T-helper 1 cell treated with Interleukin-12 subunit alpha and Interleukin-12 subunit beta and Interleukin-4 antibody, amounts not matched to agents 30 ng/mL and 1 ng/mL, for 36 hours (primary cell): Measurements from ENCODE around the gene RASGRF1. TPM values are rescaled to one million over a fixed set of nuclear protein-coding genes. Genes with fewer than 3 reads are reported as not detected.

Source experiments
- intact Hi-C: fragments of 100-400 bp; cut with micrococcal nuclease; formaldehyde crosslinking; loops from one replicate; pipeline ENCODE4 v1.15.1; 2024
- total RNA-seq: library from RNA; stranded (reverse); gene quantifications from 2 replicates; pipeline ENCODE4 v1.2.3, GENCODE V29; 2022

RASGRF1 gene
- total RNA-seq, 1 donor from 2014 or later = 0.12 TPM

DNA sequence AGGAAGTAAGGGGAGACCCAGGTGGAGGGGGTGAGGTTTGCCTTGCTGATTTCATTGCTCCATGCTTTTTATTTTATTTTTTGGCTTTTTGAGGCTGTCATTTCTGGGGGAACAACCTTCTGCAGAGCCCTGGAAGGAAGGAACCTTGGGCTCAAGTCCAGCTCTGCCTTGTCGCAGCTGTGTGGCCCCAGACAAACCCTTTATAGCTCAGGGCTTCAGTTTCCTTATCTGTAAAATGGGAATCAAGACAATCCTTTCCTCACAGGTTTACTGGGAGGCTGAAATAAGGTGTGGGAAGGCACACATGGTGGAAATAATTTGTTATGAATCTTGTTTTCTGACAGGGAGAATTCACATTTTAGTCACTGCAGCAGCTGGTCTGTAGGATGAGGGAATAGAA, 100.3 kb downstream of the RASGRF1 start:
- intact Hi-C loops = no loop called here

GRCh38 chr15:78989701-78990240, 100.8 kb downstream of the RASGRF1 start:
- intact Hi-C loops = no loop called here

GRCh38 chr15:78988361-78988911, 102.1 kb downstream of the RASGRF1 start:
- intact Hi-C loops = no loop called here

DNA sequence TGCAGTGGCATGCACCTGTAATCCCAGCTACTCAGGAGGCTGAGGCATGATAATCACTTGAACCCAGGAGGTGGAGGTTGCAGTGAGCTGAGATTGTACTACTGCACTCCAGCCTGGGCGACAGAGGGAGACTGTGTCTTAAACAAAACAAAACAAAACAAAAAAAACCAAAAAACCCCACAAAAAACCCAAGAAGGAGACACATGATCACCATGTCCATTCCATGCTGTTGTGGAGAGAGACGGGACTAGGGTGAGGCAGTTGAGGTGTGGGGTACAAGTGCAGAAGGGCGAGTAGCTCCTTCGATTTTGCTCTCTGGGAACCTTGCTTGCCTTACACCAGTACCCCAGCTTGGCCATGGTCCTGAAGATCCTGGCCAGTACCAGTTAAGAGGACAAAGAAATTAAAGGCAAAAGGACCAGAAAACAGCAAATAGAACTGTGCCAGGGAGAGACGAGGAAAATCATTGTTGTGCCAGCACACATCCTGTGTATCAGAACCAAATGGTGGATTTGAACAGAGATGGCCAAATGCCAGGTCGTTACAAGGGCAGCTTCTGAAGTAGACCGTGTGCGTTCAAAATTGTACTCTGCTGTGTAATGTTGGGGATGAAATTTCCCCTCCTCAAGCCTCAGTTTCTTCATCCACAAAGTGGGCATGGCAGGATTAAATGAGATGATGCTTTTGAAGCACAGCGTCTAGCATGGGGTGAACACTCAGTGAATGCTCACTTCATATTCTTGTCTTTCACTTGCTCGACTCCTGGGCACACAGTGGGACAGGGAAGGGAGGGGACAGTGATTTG, 102.8 kb downstream of the RASGRF1 start:
- intact Hi-C loops = no loop called here

DNA sequence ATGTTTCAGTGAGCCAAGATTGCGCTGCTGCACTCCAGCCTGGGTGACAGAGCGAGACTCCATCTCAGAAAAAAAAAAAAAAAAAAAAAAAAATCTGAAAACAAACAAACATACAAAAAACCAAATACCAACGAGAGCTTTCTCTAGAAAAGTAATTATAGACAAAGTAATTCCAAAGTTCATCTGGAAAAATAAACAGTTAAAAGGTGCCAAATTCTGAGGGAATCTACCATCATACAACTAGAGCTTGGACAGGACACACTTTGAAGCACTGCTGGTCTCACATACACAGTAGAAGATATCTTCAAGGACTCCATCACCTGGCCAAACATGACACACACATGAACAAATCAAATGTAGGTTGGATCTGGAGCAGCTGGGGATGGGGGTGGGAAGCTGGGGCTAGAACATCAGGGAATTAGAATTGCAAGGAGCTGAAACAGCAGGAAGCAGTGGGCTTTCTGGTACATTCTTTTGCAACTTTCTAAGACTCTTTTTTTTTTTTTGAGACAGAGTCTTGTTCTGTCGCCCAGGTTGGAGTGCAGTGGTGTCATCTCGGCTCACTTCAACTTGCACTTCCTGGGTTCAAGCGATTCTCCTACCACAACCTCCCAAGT, 104.6 kb downstream of the RASGRF1 start:
- intact Hi-C loops = no loop called here

GRCh38 chr15:78984041-78984440, 106.5 kb downstream of the RASGRF1 start:
- intact Hi-C loops = no loop called here

- intact Hi-C loops = no loop called here
Measured at GRCh38 chr15:78983146-78983918, 107.2 kb downstream of the RASGRF1 start.

- intact Hi-C loops = no loop called here
Measured at GRCh38 chr15:78982736-78983135, 107.8 kb downstream of the RASGRF1 start.

DNA sequence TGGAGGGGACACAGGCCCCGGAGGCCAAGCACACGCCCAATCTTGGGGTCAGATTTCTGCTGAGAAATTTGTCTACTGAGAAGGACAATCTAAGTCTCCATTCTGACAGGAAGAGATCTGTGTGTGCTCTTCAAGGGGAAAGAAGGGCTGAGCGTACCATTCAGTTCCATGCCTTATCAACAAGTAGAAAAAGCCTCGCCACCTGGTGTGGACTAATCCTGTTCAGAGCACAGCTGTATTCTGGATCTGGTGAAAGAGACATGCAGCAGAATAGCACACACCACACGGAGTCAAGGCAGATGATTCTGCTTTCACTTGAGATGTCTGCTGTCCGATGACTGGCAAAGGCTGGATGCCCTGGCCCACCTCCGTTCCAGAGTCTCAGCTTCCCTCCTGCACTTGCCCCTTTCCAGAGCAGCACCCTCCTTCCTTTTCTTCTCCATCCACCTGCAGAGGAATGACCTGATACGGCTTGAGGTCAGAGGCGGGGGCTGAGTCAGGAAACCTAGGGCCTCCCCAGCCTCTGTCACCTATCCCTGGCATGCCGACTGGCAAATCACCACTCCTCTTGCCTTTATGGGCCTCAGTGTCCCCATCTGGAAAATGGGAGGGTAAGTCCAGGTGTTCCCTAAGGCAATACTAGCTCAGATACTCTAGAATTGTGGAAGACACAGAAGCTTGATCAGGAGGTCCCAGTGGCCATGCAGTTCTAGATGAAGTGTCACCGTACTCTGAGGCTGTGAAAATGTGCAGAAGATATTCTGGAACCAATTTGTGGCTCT, 108.9 kb downstream of the RASGRF1 start:
- intact Hi-C loops = no loop called here

DNA sequence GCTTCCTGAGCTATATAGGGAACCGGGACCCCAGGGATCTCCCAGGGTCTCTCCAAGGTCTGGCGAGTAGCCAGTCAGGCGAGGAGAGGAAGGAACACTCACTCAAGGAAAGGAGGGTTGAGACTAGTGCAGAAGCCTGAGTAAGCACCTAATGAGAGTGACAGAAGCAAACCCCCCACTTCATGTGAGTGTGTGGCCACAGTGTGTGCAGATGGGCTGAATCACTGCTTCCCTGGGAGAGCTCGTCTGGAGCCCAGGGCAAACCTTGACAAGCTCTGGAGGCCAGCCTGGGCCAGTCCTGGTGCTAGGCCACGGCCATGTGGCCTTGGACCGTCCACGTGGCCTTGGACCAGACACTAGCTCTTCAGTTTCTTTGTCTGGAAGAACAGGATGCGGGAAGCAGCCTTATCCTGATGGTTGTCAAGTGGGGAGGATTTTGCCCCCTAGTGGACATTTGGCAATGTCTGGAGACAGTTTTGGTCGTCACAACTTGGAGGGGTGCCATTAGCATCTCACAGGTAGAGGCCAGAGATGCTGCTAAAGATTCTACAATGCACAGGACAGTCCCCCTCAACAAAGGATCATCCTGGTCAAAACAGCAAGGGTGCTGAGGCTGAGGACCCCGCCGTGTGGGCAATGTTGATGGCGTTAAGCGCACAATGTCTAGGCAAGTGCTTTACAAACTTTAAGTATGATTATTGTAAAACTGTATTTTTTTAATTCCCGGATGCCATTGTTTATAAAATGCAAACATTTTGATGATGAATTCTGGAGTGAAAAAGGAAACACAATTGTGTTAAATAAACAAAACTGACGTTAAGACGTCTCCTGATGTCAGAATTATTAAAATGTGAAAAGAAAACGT, 110.9 kb downstream of the RASGRF1 start:
- intact Hi-C loops = loop anchor here (1.0 kb wide), 1 partner anchor 70 kb away; no protein-coding TSS in a partner anchor

GRCh38 chr15:78978601-78979179, 111.9 kb downstream of the RASGRF1 start:
- intact Hi-C loops = loop anchor here (1.0 kb wide), 1 partner anchor 69 kb away; no protein-coding TSS in a partner anchor

- intact Hi-C loops = loop anchor here (2.0 kb wide), 1 partner anchor 33 kb away; the partner anchor contains the start of gene CTSH
Measured at GRCh38 chr15:78977591-78978347, 112.8 kb downstream of the RASGRF1 start.

DNA sequence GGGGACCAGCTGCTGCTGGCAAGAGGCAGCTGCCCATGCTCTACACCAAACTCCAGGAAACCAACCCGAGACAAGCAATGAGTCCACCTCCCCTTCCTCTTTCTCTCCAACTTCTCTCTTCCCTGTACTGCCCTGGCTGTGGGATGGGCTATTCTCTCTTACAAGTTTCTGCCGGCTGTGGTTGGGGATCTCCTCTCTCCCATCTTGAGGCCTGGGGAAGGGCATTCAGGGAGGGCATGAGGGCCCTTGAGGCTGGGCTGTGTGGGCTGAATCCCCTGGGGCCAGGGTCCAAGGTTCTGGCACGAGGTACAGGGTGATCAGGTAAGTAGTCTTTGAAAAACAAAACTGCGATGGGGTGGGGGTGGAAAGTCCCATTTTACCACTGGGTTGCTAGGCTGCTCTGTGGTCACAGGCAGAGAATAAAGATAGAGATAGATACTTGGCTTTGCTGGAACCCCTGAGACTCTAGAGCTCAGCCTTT, 113.4 kb downstream of the RASGRF1 start:
- intact Hi-C loops = loop anchor here (2.0 kb wide), 1 partner anchor 32 kb away; the partner anchor contains the start of gene CTSH

DNA sequence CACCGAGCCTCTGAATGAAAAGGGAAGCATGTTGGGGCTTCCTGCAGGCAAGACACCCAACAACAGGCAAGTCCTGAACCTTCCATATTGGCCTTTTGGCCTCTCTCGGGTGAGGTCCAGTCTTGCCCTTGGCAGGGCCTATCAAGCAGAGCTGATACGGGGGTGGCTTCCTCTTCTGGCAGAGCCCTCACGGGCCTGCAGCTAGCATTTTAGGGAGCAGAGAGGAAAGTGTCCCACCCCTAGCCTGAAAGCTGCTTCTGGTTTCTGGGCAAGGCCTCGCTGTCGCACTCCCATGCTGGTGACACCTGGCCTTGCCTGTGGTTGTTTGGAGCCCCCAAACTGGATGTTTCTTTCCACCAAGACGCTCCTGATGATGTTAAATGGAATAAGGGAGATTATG, 113.9 kb downstream of the RASGRF1 start:
- intact Hi-C loops = loop anchor here (2.0 kb wide), 1 partner anchor 32 kb away; the partner anchor contains the start of gene CTSH

GRCh38 chr15:78974272-78974918, 116.2 kb downstream of the RASGRF1 start:
- intact Hi-C loops = no loop called here

DNA sequence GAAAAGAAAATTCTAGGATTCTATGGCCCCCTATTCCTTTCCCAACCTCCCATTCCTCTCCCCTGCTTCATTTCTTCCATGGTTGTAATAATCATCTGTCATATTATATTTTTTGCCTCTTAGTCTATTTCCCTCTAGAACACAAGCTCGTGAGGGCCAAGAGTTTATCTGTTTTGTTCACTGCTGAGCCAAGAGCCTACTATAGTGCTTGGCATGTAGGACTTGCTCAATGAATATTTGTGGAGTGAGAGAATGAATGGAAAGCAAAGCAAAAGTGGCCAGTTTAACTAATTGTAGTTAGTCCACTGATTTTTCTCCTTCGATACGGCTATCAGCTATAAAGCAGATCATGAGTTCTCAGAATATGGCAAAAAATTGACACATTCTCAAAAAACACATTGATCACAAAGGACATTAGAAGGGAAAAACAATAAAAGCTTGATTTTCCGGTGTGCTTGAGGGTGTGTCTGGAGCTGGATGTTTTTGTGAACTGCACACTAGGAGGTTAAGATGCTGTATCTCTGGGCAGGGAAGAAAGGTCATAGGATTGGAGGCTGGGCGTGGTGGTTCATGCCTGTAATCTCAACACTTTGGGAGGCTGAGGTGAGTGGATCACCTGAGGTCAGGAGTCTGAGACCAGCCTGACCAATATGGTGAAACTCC, 120.8 kb downstream of the RASGRF1 start:
- intact Hi-C loops = no loop called here
